GM12875 (cell line): ENCODE measurements around the gene HSD17B11.
"Not testable (repeated sequence)": the region's sequence is repeated elsewhere in the genome, so short reads cannot be mapped to it uniquely, and the experiment has no call there.

Source experiments
- H3K4me3 ChIP-seq: one replicate; pipeline ENCODE4 v1.5.1; 2011; ENCODE audit warnings: low read depth, low read length, control low read depth
- TF ChIP-seq, protein P1 (sequence below): IDR thresholded peaks from 2 replicates; pipeline ENCODE4 v1.5.1; 2011; ENCODE audit warnings: low read depth, mild to moderate bottlenecking, control low read depth, inconsistent platforms, low read length, moderate library complexity, borderline replicate concordance; ENCODE audit not compliant: insufficient read depth

HSD17B11 gene

DNA sequence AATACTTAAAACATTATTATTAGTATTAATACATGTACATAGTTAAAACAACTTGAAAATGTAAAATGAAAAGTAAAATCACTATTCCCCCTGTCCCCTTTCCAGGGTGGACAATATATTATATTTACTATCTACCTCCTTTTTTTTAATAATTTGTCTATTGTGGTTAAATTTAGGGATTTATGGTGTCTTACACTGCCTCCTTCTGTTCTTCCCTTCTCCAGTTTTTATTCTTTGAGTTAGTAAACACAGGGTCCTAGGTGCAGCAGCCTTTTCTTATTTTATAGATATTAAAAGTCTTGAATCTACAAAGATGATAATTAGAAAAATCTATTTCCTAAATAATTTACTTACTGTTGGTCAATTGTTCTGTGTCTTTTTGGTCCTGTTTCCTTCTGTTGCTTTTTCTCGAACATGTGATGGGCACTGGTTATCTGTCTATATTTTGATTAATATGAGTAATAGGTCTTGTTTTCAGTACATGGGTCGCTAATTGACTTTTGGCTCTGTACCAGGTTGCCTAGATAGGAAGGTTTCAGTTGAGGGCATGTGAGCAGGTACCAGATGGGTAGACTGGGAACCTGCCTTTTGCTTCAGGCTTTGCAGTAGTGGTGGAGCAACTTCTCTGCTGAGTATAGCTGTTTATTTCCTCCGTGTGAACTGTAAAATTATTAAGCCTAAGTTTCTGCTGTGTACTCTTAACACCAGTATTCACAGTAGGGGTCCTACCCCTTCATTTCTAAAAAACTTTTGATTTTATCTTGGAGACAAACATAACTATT is 32.5 kb upstream of the HSD17B11 start:
- peak overlapping the region; percentile 73 for H3K4me3 ChIP-seq

DNA sequence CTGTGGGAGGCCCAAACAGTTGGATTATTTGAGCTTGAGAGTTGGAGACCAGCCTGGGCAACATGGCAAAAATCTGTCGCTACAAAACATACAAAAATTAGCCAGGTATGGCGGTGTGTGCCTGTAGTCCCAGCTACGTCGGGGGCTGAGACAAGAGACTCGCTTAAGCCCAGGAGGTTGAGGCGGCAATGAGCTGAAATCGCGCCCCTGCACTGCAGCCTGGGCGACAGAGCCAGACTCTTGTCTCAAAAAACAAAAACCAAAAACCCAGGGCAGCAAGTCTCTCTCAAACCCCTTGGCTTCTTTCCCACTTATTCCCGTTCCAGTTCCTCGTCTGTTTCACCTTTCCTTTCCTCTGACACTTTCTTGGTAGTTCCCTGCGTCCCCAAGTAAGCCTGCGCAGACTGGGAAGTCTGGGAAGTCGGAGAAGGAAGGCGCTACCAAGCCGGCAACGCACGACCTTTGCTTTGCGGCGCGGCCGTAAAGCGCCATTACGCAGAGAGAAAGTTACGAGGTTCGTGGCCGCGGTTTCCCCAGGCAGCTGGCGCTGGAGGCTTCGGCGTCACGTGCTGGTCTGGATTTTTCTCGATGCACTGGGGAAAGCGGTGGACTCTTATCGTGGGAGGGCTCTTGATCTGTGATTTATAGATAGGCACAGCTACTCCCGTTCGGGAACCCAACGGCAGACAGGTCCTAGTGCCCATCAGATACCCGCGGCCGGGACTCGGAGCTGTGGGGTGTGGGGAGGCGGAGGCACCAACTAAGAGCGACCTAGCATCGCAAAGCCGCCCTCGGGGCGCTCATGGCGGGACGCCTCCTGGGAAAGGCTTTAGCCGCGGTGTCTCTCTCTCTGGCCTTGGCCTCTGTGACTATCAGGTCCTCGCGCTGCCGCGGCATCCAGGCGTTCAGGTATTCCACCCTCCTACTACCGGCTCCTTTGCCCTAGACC is 31.4 kb upstream of the HSD17B11 start, which contains the start of gene NUDT9:
TSS of gene NUDT9 (plus strand) at position 470 of the 949 bp plus-strand sequence. CDS start at position 803, 333 bp downstream.
- peak within 1 kb of the TSS; percentile 73 for H3K4me3 ChIP-seq
- TF ChIP-seq, protein P1, sequence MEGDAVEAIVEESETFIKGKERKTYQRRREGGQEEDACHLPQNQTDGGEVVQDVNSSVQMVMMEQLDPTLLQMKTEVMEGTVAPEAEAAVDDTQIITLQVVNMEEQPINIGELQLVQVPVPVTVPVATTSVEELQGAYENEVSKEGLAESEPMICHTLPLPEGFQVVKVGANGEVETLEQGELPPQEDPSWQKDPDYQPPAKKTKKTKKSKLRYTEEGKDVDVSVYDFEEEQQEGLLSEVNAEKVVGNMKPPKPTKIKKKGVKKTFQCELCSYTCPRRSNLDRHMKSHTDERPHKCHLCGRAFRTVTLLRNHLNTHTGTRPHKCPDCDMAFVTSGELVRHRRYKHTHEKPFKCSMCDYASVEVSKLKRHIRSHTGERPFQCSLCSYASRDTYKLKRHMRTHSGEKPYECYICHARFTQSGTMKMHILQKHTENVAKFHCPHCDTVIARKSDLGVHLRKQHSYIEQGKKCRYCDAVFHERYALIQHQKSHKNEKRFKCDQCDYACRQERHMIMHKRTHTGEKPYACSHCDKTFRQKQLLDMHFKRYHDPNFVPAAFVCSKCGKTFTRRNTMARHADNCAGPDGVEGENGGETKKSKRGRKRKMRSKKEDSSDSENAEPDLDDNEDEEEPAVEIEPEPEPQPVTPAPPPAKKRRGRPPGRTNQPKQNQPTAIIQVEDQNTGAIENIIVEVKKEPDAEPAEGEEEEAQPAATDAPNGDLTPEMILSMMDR, result 0 out of 2 replicates have a peak, but pooled peaks have one; percentile 11

More for the DNA sequence above, 32.5 kb upstream of the HSD17B11 start:
- TF ChIP-seq, protein P1, result no peak

DNA sequence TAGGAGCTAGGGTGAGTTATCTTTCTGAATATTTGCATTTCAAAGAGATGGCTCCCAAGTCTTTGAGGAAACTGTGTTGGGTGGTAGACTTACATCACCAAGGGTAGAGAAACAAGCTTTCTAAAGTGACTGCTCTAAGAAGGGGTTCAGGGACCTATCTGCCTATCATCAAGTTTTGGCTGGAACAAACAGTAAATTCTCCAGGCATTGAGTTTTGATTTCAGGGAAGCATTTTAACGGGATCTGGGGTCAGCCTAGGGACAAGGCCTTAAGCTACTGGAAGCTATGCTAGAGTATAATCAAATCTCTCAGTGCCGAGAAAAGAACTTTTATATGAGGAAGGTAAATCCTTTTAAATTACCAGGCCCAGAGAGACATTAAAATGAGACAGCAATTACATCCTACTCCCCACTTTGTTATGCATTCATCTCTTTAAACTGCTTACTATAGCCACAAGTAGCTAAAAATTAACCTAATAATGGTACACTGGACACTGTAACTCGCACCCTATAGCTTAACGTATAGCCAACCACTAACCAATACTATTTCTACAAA is 29.4 kb upstream of the HSD17B11 start:
- H3K4me3 ChIP-seq, result no peak overlapping the region
- TF ChIP-seq, protein P1, result no peak

DNA sequence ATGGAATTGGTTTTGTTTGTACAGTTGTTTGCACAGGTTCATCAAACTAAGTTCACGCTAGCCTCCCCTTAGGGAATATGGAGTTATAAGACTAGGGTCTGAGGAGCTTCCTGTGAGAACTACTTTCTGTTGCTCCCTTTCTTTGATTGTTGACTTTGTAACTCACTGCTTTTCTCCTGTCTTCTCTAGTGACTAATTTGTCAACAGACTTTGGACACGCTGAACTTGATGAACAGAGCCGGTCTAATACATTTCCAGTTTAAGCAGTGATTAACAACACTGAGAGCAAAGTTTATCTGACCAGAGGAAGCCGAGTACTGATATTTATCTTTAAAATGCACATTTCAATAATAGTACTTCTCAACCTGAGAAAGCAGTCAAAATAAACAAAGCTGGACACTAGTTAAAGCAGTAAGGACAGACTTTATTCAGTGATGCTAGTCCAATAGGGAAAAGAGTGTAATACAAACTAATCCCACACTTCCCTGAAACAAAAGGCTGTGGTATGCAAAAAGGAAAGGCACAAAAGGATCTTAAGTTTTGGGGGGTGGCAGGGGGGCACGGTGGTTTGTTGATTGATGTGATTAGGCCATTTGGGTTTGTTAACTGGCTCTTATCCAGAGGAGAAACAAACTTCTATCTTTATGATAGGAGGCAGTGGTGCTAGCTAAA is 28.7 kb upstream of the HSD17B11 start:
- TF ChIP-seq, protein P1, result no peak
- H3K4me3 ChIP-seq, result no peak overlapping the region

DNA sequence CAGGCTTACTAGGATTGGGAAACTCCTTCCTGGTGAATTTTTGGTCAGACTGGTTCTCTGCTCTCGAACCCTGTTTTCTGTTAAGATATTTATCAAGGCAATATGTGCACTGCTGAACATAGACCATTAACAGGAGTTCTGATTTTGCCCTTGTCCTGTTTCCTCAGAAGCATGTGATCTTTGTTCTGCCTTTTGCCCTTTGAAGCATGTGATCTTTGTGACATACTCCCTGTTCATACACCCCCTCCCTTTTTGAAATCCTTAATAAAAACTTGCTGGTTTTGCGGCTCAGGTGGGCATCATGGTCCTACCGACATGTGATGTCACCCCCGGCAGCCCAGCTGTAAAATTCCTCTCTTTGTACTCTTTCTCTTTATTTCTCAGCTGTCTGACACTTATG is 27.4 kb upstream of the HSD17B11 start:
- not testable (repeated sequence) for H3K4me3 ChIP-seq

DNA sequence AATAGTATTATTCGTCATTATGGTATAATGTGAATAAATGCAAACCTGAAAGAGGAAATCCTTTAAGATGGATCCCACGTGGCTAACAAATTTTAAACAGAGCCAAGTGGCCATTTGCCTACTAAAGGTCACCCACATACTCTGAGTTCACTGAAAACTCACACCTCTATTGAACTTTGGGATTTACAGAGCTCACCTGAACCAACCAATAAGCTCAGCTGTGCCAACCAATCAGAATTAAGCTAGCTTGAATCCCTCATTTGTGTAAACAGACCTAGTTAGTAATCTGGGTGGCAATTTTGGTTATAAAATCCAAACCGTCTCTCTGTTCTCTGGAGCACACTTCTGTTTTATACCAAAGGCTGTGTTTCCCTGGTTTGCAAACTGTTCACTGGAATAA is 26.0 kb upstream of the HSD17B11 start:
- TF ChIP-seq, protein P1, result no peak
- no peak overlapping the region for H3K4me3 ChIP-seq

DNA sequence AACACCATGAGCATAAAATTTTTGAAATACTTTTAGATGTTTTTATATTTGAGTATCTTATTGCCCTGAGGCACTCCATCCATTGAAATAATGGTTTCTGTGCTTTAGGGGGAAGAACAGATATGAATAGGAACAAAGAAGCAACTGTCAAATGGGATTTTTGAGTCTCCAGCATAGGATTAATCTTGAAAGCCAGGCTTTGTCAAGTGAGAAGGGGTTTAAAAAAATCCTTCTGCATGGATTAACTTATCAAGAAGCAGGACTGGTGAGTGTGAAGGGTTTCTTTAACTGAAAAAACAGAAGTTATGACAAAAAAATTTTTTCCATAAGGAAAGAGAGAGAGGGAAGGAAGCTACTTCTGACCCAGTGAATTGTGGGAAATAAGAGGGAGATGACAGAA is 23.8 kb upstream of the HSD17B11 start:
- no peak overlapping the region for H3K4me3 ChIP-seq
- TF ChIP-seq, protein P1, result no peak
